NCI-H1105 treated with DMSO at 0.1 percent for 48 hours (cell line): ENCODE measurements around the gene NIBAN1.
A peak's percentile ranks its signal among the peaks of the same experiment; 100 is the strongest.

Experiments used
- DNase-seq: peaks from one replicate; lab custom pipeline; 2025; lab: John Stamatoyannopoulos, UW

The NIBAN1 gene

DNA sequence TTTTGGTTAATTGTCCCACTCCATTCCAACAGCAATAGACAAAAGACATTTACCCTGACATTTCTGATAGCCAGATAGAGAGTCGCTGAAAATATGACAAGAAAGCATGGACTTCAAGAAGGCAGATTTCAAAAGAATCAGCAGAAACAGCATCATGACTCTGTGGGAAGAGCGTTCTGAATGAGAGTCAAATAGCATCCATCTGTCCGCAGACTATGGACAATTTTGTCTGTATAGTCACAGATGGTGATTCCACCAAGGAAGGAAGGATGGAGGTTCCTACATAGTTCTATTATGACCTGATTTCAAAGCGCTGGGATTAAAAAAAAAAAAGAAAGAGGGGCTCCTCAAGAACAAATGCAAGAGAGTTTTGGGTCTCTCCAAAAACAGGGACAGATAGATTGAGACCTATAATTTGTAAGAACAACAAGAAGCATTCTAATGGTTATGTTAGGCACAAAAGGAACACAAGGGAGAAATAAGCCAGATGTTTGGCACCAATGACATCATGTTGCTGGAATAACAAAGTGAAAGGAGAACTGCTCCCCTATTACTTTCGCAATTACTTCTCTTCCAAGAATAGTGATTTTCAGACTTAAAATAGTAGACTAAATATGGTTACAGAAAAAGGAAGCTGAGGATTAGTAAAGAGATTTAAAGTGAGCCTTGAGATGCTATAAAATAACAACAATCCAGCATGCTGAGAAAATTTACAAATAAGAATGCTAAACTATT, 28.5 kb downstream of the NIBAN1 start:
- no peak for DNase-seq

GRCh38 chr1:184945029-184945428, 29.3 kb downstream of the NIBAN1 start:
- DNase-seq: no peak

GRCh38 chr1:184943998-184944397, 30.3 kb downstream of the NIBAN1 start:
- no peak for DNase-seq

DNA sequence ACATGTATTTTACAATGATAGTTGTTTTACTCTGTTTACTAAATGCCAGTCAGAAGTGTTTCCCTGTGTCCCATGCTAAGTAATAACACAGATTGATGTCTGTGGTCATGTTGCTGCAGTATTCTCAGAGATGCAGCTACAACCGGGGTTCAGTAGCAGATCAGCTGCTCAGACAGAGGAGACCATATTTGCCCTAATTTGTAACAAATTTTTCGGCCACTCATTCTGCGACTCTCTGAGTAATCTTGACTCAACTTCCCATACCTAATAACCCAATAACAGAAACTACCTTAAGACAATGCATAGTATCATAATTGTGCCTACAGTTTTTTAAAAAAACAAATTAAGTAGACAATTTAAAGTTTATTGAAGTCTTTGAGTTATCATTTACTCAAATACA, 32.6 kb downstream of the NIBAN1 start:
- DNase-seq: no peak

GRCh38 chr1:184941410-184941733, 32.9 kb downstream of the NIBAN1 start:
- DNase-seq: no peak

- no peak for DNase-seq
Observed at GRCh38 chr1:184940694-184941409, 33.5 kb downstream of the NIBAN1 start.

DNA sequence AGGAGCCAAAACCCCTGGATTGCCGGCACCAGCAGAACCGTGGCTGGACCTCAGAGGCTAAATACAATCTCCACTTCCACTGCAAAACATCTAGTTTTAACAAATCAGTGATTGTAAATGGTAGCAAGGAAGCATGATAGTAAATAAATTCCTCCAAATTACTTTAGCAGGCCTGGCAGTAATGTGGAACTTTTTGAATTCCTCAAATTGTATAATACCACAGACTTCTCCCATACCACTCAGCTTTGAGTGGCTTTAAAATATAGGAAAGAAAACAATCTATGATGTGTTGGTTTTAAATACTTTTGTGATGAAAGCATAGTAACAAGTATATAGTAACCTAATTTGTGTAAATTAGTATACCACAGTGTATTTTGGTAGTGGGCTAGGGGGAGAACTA, 34.1 kb downstream of the NIBAN1 start:
- no peak for DNase-seq

DNA sequence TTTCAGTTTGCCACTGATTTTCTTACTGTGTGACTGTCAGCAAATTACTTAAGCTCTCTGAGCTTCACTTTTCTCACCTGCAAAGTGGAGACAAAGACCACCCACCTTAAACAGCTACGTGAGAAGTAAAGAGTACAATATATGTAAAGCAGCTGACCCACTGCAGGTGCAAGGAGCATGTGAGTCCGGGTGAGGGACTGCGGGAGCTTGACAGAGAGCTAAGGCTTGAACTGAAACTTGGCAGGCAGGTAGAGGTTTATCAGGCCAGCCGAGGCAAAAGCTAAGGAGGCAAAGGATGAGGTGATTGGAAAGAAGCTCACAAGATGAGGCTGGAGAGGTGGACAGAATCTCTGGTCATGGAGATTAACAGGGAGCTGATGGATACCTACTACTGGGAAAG, 36.6 kb downstream of the NIBAN1 start:
- DNase-seq: no peak

GRCh38 chr1:184935920-184936798, 38.1 kb downstream of the NIBAN1 start:
- DNase-seq: no peak

DNA sequence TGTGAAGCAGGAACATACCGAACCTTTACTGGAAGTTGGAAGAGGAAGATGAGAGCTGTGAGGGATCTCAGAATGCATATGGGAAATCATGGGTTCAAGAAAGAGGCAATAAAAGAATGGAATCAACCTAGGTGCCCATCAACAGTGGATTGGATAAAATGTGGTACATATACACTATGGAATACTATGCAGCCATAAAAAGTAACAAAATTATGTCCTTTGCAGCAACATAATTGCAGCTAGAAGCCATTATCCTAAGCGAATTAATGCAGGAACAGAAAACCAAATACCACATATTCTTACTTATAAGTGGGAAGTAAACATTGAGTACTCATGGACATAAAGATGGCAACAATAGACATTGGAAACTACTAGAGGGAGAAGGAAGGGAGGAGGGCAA, 40.4 kb downstream of the NIBAN1 start:
- no peak for DNase-seq

DNA sequence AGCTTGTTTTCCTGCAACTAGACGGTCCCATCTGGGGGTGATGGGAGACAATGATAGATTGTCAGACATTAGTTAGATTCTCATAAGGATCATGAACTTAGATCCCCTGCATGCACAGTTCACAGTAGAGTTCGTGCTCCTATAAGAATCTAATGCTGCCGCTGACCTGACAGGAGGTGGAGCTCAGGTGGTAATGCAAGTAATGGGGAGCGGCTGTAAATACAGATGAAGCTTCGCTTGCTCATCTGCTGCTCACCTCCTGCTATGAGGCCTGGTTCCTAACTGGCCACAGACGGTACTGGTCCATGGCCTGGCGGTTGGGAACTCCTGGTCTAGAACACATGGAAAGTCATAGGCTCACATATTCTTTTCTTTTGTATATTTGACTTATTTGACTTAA, 42.0 kb downstream of the NIBAN1 start:
- no peak for DNase-seq

- no peak for DNase-seq
Observed at GRCh38 chr1:184931566-184931965, 42.7 kb downstream of the NIBAN1 start.

GRCh38 chr1:184930645-184931044, 43.7 kb downstream of the NIBAN1 start:
- peak; percentile 41 for DNase-seq

DNA sequence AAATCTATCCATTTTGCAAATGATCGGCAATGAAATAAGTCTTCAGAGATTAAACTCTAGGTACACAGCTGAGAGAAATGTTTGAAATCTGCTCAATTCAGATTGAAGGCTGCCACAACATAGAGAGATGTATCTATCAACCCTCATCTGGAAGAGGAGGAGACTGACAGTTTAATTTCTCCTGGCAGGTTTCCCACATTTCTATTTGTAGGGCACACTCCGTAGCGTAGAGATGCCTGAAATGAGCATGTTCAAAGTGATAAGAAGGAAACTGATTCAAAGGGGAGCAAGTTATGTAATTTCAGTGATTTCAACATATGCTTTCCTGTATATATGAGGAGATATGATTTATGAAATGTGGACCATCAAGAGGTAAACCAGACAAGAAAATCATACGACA, 44.1 kb downstream of the NIBAN1 start:
- DNase-seq: peak; percentile 90

GRCh38 chr1:184929711-184930202, 44.6 kb downstream of the NIBAN1 start:
- peak; percentile 90 for DNase-seq

DNA sequence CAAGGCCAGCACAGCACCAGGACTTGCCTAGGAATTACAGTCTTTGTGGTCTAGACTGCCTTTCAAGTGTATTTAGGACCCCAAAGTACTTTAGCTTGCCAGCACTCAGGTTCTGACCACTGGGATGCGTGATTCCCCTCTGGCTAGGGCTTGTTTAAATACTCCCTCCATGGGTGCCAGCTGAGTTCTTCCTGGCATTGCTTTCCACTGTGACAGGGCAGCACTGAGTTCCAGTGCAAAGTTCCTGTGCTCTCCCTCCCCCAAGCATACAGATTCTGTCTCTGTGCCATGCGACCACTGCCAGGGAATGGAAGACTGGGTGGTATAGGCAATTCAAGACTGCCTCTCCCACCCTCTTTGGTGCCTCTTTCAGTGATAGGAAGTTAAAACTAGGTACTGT, 45.9 kb downstream of the NIBAN1 start:
- DNase-seq: no peak
